ENCODE data around the gene BCAS4.

The BCAS4 gene

GRCh38 chr20:50789968-50790650 lies 4.8 kb upstream of the BCAS4 start:
- H3K4me1 ChIP-seq (ENCODE audit: control insufficient read depth, insufficient read depth, low read length) = peaks cover 2% of the 10 kb centered on the region; the same call in 1 of the 2 replicates
- no peak overlapping the region for H3K4me3 ChIP-seq (ENCODE audit: low read depth, low read length)
- peak overlapping the region; percentile 58 for H3K27ac ChIP-seq (ENCODE audit: extremely low read depth, low read depth, low read length)
- H3K36me3 ChIP-seq (ENCODE audit: control insufficient read depth in 2 of 2, insufficient read depth in 1 of 2, low read length in 2 of 2) = no peaks in the 10 kb centered on the region
- POLR2A ChIA-PET = interaction anchor here (0.6 to 1.6 kb wide), 9 partner anchors 46 to 984 kb away, joined by 3 to 15 read pairs (median 4); partner anchors contain the start of genes ADNP, DPM1 and MOCS3
- CTCF ChIA-PET = interaction anchor here (0.6 to 4.8 kb wide), 25 partner anchors 9 to 761 kb away, joined by 3 to 36 read pairs (median 5); partner anchors contain the start of genes ADNP, DPM1 and MOCS3
- H3K9me3 ChIP-seq (ENCODE audit: control insufficient read depth, insufficient read depth, low read depth, low read length) = no peaks in the 10 kb centered on the region
- no peak for TF ChIP-seq ZNF302 (tag by site-specific recombination; IDR thresholded peaks at IDR 0.05; ENCODE audit: low read depth)
- TF ChIP-seq ZNF514 (tag by site-specific recombination; IDR thresholded peaks at IDR 0.05) = no peak
- no peak for TF ChIP-seq ZNF24 (tag by site-specific recombination; IDR thresholded peaks at IDR 0.05)
- TF ChIP-seq PRDM4 (tag by site-specific recombination; IDR thresholded peaks at IDR 0.05) = no peak
- TF ChIP-seq, protein P1, sequence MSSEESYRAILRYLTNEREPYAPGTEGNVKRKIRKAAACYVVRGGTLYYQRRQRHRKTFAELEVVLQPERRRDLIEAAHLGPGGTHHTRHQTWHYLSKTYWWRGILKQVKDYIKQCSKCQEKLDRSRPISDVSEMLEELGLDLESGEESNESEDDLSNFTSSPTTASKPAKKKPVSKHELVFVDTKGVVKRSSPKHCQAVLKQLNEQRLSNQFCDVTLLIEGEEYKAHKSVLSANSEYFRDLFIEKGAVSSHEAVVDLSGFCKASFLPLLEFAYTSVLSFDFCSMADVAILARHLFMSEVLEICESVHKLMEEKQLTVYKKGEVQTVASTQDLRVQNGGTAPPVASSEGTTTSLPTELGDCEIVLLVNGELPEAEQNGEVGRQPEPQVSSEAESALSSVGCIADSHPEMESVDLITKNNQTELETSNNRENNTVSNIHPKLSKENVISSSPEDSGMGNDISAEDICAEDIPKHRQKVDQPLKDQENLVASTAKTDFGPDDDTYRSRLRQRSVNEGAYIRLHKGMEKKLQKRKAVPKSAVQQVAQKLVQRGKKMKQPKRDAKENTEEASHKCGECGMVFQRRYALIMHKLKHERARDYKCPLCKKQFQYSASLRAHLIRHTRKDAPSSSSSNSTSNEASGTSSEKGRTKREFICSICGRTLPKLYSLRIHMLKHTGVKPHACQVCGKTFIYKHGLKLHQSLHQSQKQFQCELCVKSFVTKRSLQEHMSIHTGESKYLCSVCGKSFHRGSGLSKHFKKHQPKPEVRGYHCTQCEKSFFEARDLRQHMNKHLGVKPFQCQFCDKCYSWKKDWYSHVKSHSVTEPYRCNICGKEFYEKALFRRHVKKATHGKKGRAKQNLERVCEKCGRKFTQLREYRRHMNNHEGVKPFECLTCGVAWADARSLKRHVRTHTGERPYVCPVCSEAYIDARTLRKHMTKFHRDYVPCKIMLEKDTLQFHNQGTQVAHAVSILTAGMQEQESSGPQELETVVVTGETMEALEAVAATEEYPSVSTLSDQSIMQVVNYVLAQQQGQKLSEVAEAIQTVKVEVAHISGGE (tag by site-specific recombination; conservative IDR thresholded peaks at IDR 0.05; ENCODE audit: low read depth) = no peak
- TF ChIP-seq ZNF791 (tag by site-specific recombination; IDR thresholded peaks at IDR 0.05) = no peak
- no peak for TF ChIP-seq SP3 (tag by site-specific recombination; IDR thresholded peaks at IDR 0.05)
- no peak for TF ChIP-seq ZNF623 (tag by site-specific recombination; IDR thresholded peaks at IDR 0.05)
- no peak for TF ChIP-seq YY1 (tag by site-specific recombination; IDR thresholded peaks at IDR 0.05)
- TF ChIP-seq, protein P2, sequence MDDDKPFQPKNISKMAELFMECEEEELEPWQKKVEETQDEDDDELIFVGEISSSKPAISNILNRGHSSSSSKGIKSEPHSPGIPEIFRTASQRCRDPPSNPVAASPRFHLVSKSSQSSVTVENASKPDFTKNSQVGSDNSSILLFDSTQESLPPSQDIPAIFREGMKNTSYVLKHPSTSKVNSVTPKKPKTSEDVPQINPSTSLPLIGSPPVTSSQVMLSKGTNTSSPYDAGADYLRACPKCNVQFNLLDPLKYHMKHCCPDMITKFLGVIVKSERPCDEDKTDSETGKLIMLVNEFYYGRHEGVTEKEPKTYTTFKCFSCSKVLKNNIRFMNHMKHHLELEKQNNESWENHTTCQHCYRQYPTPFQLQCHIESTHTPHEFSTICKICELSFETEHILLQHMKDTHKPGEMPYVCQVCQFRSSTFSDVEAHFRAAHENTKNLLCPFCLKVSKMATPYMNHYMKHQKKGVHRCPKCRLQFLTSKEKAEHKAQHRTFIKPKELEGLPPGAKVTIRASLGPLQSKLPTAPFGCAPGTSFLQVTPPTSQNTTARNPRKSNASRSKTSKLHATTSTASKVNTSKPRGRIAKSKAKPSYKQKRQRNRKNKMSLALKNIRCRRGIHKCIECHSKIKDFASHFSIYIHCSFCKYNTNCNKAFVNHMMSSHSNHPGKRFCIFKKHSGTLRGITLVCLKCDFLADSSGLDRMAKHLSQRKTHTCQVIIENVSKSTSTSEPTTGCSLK (tag by site-specific recombination; IDR thresholded peaks at IDR 0.05) = no peak

DNA sequence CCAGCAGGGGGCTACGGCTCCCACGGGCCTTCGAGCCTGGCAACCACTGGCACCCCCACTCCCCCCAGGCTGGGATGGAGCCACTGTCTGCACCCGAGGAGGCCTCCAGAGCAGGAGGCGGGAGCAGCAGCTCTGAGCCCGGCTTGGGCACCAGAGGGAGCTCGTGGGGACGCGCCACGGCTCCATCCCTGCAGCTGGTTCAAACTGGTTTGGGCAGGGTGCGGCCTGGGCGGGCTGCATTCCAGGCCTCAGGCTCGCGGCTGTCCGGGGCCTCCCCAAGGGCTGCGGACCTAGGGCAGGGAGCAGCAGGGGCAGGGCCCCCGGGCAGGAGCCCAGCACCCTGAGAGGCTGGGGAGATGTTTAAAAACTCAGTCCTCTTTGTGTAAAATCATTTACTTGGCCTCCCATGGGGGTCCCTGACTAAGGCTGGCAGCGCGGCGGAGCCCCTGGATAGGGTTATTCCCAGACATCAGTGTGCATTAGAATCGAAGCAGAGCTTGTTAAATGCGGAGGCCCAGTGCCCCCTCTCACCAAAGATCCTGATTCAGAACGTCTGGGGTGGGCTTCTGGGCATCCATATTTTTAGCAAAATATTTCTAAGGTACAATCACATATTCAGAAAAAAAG lies 4.1 kb upstream of the BCAS4 start:
- CTCF ChIA-PET = interaction anchor here (0.6 to 4.8 kb wide), 25 partner anchors 8 to 761 kb away, joined by 3 to 36 read pairs (median 5); partner anchors contain the start of genes ADNP, DPM1 and MOCS3
- H3K27ac ChIP-seq (ENCODE audit: extremely low read depth, low read depth, low read length) = peak overlapping the region; percentile 58
- no peak overlapping the region for H3K4me3 ChIP-seq (ENCODE audit: low read depth, low read length)
- H3K4me1 ChIP-seq (ENCODE audit: control insufficient read depth, insufficient read depth, low read length) = peaks cover 2% of the 10 kb centered on the region; the same call in 1 of the 2 replicates
- POLR2A ChIA-PET = interaction anchor here (0.6 to 1.6 kb wide), 11 partner anchors 41 to 808 kb away, joined by 3 to 15 read pairs (median 4); partner anchors contain the start of genes ADNP, DPM1 and MOCS3
- no peaks in the 10 kb centered on the region for H3K9me3 ChIP-seq (ENCODE audit: control insufficient read depth, insufficient read depth, low read depth, low read length)
- H3K36me3 ChIP-seq (ENCODE audit: control insufficient read depth in 2 of 2, insufficient read depth in 1 of 2, low read length in 2 of 2) = no peaks in the 10 kb centered on the region
- TF ChIP-seq, protein P3, sequence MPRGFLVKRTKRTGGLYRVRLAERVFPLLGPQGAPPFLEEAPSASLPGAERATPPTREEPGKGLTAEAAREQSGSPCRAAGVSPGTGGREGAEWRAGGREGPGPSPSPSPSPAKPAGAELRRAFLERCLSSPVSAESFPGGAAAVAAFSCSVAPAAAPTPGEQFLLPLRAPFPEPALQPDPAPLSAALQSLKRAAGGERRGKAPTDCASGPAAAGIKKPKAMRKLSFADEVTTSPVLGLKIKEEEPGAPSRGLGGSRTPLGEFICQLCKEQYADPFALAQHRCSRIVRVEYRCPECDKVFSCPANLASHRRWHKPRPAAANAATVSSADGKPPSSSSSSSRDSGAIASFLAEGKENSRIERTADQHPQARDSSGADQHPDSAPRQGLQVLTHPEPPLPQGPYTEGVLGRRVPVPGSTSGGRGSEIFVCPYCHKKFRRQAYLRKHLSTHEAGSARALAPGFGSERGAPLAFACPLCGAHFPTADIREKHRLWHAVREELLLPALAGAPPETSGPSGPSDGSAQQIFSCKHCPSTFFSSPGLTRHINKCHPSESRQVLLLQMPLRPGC (tag by site-specific recombination; IDR thresholded peaks at IDR 0.05) = peak; percentile 82; the same call in 1 of the 2 replicates
- TF ChIP-seq SP2 (tag by site-specific recombination; IDR thresholded peaks at IDR 0.05) (peak; percentile 54), ZNF18 (tag by site-specific recombination; IDR thresholded peaks at IDR 0.05) (peak; percentile 29; the same call in 1 of the 2 replicates), ZNF654 (tag by site-specific recombination; IDR thresholded peaks at IDR 0.05; ENCODE audit: low read depth) (peak; percentile 22; the same call in 1 of the 2 replicates), MEIS1 (CRISPR knock-in tag; IDR thresholded peaks at IDR 0.05; ENCODE audit: borderline replicate concordance) (no peak), ZNF555 (tag by site-specific recombination; conservative IDR thresholded peaks at IDR 0.05) (no peak), SP3 (tag by site-specific recombination; IDR thresholded peaks at IDR 0.05) (peak; percentile 52; the same call in 1 of the 2 replicates), ZNF501 (tag by site-specific recombination; IDR thresholded peaks at IDR 0.05) (0 out of 2 replicates have a peak, but pooled peaks have one; percentile 50), ZSCAN23 (tag by site-specific recombination; IDR thresholded peaks at IDR 0.05) (no peak)
- TF ChIP-seq, protein P4, sequence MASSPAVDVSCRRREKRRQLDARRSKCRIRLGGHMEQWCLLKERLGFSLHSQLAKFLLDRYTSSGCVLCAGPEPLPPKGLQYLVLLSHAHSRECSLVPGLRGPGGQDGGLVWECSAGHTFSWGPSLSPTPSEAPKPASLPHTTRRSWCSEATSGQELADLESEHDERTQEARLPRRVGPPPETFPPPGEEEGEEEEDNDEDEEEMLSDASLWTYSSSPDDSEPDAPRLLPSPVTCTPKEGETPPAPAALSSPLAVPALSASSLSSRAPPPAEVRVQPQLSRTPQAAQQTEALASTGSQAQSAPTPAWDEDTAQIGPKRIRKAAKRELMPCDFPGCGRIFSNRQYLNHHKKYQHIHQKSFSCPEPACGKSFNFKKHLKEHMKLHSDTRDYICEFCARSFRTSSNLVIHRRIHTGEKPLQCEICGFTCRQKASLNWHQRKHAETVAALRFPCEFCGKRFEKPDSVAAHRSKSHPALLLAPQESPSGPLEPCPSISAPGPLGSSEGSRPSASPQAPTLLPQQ (tag by site-specific recombination; IDR thresholded peaks at IDR 0.05) = peak; percentile 78
